Hematopoietic multipotent progenitor cell (in vitro differentiated cells): ENCODE results near the gene TTLL11. TPM values are rescaled to one million over a fixed set of nuclear protein-coding genes. Genes with fewer than 3 reads are reported as not detected.

ENCODE experiments used
- small RNA-seq: library from RNA; depleted of rRNA; stranded (forward); fragments of <200 nt; gene quantifications from one replicate; pipeline ENCODE3, GENCODE V24; 2012
- total RNA-seq: library from RNA; depleted of rRNA; stranded (reverse); fragments of >200 nt; gene quantifications from one replicate; pipeline ENCODE4 v1.2.3, GENCODE V29; 2012

TTLL11 gene
- total RNA-seq, 1 donor = 5.1 TPM

Small RNAs within 50 kb of the gene (small RNA-seq; reads per million reads assigned to genes)
- gene MIR4478 = not detected

Other genes starting within 250 kb of the TTLL11 start
- 12.7 TPM for gene NDUFA8, start 66.5 kb upstream of the TTLL11 start, total RNA-seq
- gene MORN5, start 66.6 kb upstream of the TTLL11 start, total RNA-seq = 0.27 TPM
- 0.81 TPM for gene LHX6, start 135.6 kb upstream of the TTLL11 start, total RNA-seq
- 3.5 TPM for gene RBM18, start 171.5 kb upstream of the TTLL11 start, total RNA-seq
- 16.7 TPM for gene MRRF, start 171.6 kb upstream of the TTLL11 start, total RNA-seq